Suprapubic skin (tissue), 4 donors: ENCODE data around the gene CASP1. TPM values are rescaled to one million over a fixed set of nuclear protein-coding genes. Genes with fewer than 3 reads are reported as not detected.
"Not testable (repeated sequence)": the region's sequence is repeated elsewhere in the genome, so short reads cannot be mapped to it uniquely, and the experiment has no call there.

ENCODE experiments used
- DNase-seq, 2 donors: peaks; one replicate each; pipeline ENCODE4 v3.0.0-alpha.2; 2019; ENCODE audit warnings: low spot score in 2 of 2
- H3K27ac ChIP-seq: fragments of 200-600 bp; sonication (generic); one replicate; pipeline ENCODE4 v1.5.1; 2019
- H3K27me3 ChIP-seq: fragments of 200-600 bp; sonication (generic); one replicate; pipeline ENCODE4 v1.5.1; 2019
- H3K36me3 ChIP-seq: fragments of 200-600 bp; sonication (generic); one replicate; pipeline ENCODE4 v1.5.1; 2019
- H3K4me1 ChIP-seq: fragments of 200-600 bp; sonication (generic); one replicate; pipeline ENCODE4 v1.5.1; 2019
- H3K4me3 ChIP-seq: fragments of 200-600 bp; sonication (generic); one replicate; pipeline ENCODE4 v1.5.1; 2019; ENCODE audit warnings: mild to moderate bottlenecking
- H3K9me3 ChIP-seq: fragments of 200-600 bp; sonication (generic); one replicate; pipeline ENCODE4 v1.5.1; 2019
- EP300 ChIP-seq: sonication (generic); formaldehyde crosslinking; IDR thresholded peaks from one replicate; pipeline ENCODE4 v1.6.1; 2017; ENCODE audit warnings: antibody characterized with exemption
- POLR2A ChIP-seq, 2 donors: fragments of 450-650 bp; IDR thresholded peaks; one replicate each; pipeline ENCODE4 v1.6.1; 2017; ENCODE audit warnings: antibody characterized with exemption in 2 of 2, mild to moderate bottlenecking in 2 of 2, moderate library complexity in 2 of 2
- POLR2AphosphoS5 ChIP-seq, 3 donors: sonication (generic); formaldehyde crosslinking; IDR thresholded peaks; one replicate each; pipeline ENCODE4 v1.6.1; 2017; ENCODE audit warnings: antibody characterized with exemption in 3 of 3
- WGBS: methylation state at CpG from one replicate; pipeline ENCODE4 v1.1.5; 2018; 5-methylcytosine and 5-hydroxymethylcytosine counted together
- total RNA-seq, 4 donors: library from RNA; depleted of rRNA; stranded (reverse); fragments of >200 nt; gene quantifications; one replicate each; pipeline ENCODE4 v1.1.0, GENCODE V29; 2016
- TF ChIP-seq, protein P1 (sequence below), 2 donors: fragments of 200-600 bp in 1 of 2; fragments of 450-650 bp in 1 of 2; sonication (generic) in 1 of 2; IDR thresholded peaks; one replicate each; pipeline ENCODE4 v1.5.1; 2016 to 2019; ENCODE audit warnings: antibody characterized with exemption in 2 of 2, mild to moderate bottlenecking in 1 of 2, moderate library complexity in 1 of 2

The CASP1 gene
- total RNA-seq: 10 to 100 TPM; 20.1 to 35.7 (median 28.3) TPM

DNA sequence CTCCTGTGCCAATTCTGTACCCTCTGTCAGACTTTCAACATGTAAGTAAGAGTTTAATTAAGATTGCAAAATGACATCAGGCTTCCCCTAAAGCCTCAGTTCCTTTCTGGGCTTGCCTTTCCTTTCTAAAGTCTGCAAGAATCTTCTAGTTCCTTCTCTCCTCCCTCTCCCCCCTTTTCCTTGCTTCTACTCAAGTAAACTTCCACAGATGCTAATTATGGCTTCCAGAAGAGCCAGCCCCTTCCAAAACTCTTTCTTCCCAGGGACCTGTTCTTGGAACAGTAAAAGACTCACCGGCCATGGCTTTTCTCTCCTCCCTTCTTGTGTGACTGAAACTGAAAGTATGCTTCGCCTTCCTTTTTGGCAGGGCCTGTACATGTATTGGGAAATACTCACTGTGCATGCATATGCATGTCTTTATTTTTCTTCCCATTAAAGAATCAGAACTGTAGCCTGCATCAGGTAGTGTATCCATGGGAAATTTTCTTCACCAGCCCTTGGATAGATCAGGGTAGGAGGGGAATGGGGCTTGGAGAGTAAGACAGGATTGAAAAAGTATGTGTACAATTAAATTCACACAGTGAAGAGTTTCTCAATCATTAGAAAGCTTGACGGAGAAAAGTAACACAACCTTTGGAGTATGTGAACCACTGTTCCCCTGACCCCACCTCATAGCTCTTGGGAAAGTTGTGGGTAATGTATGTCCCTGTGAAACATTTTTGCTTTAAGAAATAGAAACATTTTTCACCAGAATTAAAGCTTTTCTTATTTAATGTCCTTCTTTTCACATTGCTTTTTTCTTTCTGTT is at the start of gene CASP1:
Gene CASP1, minus strand, starts transcription at position 332 of the 808 bp plus-strand sequence. Its CDS starts 31 bp downstream, at position 301.
- 6% methylated on average over 3 of the region's 3 CpGs for WGBS
- no peak for TF ChIP-seq POLR2AphosphoS5 (IDR thresholded peaks at IDR 0.05)
- no peak for TF ChIP-seq POLR2A (IDR thresholded peaks at IDR 0.05)
- TF ChIP-seq, protein P1, sequence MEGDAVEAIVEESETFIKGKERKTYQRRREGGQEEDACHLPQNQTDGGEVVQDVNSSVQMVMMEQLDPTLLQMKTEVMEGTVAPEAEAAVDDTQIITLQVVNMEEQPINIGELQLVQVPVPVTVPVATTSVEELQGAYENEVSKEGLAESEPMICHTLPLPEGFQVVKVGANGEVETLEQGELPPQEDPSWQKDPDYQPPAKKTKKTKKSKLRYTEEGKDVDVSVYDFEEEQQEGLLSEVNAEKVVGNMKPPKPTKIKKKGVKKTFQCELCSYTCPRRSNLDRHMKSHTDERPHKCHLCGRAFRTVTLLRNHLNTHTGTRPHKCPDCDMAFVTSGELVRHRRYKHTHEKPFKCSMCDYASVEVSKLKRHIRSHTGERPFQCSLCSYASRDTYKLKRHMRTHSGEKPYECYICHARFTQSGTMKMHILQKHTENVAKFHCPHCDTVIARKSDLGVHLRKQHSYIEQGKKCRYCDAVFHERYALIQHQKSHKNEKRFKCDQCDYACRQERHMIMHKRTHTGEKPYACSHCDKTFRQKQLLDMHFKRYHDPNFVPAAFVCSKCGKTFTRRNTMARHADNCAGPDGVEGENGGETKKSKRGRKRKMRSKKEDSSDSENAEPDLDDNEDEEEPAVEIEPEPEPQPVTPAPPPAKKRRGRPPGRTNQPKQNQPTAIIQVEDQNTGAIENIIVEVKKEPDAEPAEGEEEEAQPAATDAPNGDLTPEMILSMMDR (IDR thresholded peaks at IDR 0.05): no peak
- no peak for TF ChIP-seq EP300
- H3K4me3 ChIP-seq: peak within 1 kb of the TSS; percentile 45
- peaks cover 34% of the 10 kb centered on the region for H3K4me1 ChIP-seq
- peaks cover 12% of the 10 kb centered on the region for H3K36me3 ChIP-seq
- peak within 1 kb of the TSS; percentile 50 for H3K27ac ChIP-seq
- no peak for DNase-seq
- H3K9me3 ChIP-seq: no peaks in the 10 kb centered on the region
- H3K27me3 ChIP-seq: no peaks in the 10 kb centered on the region

DNA sequence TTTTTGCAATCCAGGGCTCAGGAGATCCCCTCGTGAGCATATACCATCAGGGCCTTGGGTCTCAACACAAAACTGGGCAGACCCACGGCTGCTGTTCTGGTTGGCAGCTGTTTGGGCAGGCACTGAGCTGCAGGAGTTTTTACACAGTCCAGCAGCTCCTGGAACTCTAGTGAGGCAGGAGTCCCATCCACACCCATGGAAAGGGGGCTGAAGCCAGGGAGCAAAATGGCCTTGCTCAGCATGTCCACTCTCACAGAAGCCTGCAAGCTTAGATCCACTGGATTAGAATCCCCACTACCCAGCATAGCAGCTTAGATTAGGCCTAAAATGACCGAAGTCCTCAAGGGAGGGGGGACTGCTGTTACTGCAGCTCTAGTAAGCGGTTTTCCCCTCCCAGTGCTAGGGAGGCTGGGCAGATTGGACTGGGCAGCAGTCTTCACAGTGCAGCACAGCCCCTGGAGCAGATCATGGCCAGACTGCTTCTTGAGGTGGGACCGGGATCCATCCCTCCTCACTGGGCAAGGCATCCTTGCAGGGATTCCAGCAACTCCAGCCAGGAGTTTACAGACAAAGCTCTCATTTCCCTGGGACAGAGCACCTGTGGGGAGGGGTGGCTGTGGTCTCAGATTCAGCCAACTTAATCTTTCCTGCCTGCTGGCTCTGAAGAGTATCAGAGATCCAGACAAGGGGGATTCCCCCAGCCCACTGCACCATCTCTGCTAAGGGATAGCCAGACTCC is 46.6 kb upstream of the CASP1 start:
- Histone ChIP-seq H3K4me3 (no peak overlapping the region), H3K36me3 (no peaks in the 10 kb centered on the region), H3K27me3 (no peaks in the 10 kb centered on the region), H3K4me1 (peaks cover 3% of the 10 kb centered on the region), H3K27ac (no peak overlapping the region), H3K9me3 (no peaks in the 10 kb centered on the region)
- DNase-seq: no peak
- TF ChIP-seq POLR2AphosphoS5 (IDR thresholded peaks at IDR 0.05) (no peak), POLR2A (IDR thresholded peaks at IDR 0.05) (no peak), EP300 (no peak)
- TF ChIP-seq, protein P1 (IDR thresholded peaks at IDR 0.05): no peak
- 80% methylated on average over 4 of the region's 5 CpGs for WGBS

DNA sequence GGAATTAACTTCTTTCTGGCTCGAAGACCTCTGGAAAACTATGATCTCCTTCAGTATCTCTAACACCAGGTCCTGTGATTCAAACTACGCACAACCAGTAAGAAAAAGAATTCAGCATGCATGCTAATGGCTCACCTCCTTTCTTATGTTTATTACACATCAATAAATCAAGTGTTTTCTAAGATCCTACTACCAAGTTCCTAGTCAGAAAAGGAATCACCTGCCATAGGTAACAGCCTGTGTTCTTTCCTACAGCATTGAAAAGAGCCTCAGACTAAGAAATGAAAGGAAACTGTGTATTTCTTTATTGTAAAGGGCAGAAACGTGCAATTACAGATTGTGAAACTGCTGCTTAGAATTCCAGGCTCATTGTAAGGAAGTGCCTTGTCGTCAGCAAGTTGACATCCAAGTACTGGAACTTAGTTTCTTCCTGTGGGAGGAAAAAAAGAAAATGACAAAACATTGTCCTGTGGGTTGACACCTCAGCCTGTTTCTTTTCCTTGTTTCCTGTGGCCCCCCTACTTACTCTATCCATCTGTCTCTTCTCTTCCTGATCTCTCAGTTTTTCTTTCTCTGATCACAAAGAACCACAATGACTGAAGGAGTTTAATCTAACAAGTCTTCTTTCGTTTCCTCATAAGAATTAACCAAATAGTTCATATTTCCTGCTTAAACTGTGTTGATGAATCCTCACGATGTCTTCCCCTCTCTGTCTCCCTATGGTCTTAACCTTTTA is 45.4 kb upstream of the CASP1 start:
- 36% methylated on average over 6 of the region's 6 CpGs for WGBS

DNA sequence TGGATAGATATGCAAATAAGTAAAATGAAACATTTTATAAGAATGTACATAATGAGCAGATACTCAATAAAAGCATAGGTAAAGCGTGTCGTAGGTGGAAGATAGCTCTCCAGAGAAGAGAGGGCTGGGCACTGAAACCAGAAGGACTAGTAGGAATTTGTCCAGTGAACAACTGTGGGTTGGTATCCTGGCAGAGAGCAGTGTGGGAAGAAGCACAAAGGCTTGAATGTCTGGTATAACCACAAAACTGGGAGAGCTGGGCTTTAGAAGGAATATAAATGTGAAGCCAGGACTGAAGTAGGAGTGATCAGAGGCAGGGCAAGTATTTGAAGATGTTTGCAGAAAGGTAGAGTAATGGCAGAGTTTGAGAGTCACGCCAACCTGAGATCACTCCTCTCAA is 43.3 kb upstream of the CASP1 start:
- Histone ChIP-seq H3K4me3 (no peak overlapping the region), H3K27ac (no peak overlapping the region), H3K36me3 (no peaks in the 10 kb centered on the region), H3K27me3 (no peaks in the 10 kb centered on the region), H3K4me1 (peaks cover 3% of the 10 kb centered on the region), H3K9me3 (no peaks in the 10 kb centered on the region)
- TF ChIP-seq EP300 (no peak), POLR2A (IDR thresholded peaks at IDR 0.05) (no peak), POLR2AphosphoS5 (IDR thresholded peaks at IDR 0.05) (no peak)
- TF ChIP-seq, protein P1 (IDR thresholded peaks at IDR 0.05): no peak
- WGBS: 60% methylated on average over 3 of the region's 3 CpGs
- DNase-seq: no peak

More for the DNA sequence above, 45.4 kb upstream of the CASP1 start:
- DNase-seq, H3K27me3 ChIP-seq, H3K4me3 ChIP-seq, H3K27ac ChIP-seq, H3K4me1 ChIP-seq, H3K9me3 ChIP-seq, H3K36me3 ChIP-seq: not testable (repeated sequence)

DNA sequence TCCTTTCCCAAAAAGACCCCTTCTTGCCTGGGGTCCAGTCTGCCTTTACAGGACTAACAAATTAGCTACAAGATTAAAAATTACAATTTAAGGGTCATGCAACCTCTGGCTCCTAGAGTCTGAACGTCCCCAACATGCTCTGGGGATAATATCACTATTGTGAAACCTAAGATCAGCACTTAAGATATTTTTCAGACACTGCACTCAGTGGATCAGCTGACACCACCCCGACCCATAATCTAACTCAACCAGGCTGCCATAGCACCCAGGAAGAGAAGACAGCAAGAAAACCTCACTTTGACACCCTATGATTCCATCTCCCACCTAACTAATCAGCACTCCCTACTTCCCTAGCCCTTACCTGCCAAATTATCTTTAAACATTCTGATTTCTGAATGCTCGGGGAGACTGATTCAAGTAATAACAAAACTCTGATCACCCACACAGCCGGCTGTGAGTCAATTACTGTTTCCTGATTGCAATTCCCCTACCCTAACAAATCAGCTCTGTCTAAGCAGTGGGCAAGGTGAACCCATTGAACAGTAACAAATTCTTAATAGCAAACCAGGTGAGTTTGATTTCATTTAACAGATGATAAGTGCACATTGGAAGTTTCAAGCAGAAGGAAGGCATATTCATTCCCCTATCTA is 42.3 kb upstream of the CASP1 start:
- not testable (repeated sequence) for H3K27ac ChIP-seq, H3K4me1 ChIP-seq, H3K9me3 ChIP-seq, H3K4me3 ChIP-seq, H3K36me3 ChIP-seq, H3K27me3 ChIP-seq, DNase-seq
- 62% methylated on average over 4 of the region's 4 CpGs for WGBS
